ENCODE data around the gene HNF1B.

The HNF1B gene

DNA sequence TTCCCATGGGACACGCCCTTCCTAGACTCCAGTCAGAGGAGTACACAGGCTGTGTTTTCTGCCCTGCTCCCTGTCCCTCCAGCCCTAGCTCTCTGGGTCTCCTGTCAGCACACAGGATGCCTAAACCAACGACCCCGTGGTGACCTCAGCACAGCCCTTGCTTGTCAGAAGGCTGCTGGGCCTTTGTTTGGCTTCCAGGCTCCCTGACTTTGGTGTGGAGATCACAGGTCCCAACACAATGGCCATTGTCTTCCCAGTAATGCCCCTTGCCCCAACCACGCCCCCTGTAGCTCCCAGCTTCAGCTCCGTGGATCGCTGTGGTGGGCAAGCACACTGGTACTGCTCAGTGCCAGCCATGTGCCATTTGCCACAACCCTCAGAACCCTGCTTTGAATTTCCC is 15.0 kb downstream of the HNF1B start:
- TF ChIP-seq ISL1 (CRISPR knock-in tag; IDR thresholded peaks at IDR 0.05): no peak
- no peak for TF ChIP-seq OSR1 (CRISPR knock-in tag; IDR thresholded peaks at IDR 0.05)
- TF ChIP-seq TOX (CRISPR knock-in tag; IDR thresholded peaks at IDR 0.05; ENCODE audit: borderline replicate concordance): no peak
- no peak for TF ChIP-seq PATZ1 (CRISPR knock-in tag; IDR thresholded peaks at IDR 0.05; ENCODE audit: borderline replicate concordance)
- no peak for TF ChIP-seq ZFP30 (CRISPR knock-in tag; IDR thresholded peaks at IDR 0.05)
- TF ChIP-seq ZFP3 (CRISPR knock-in tag; IDR thresholded peaks at IDR 0.05): no peak
- TF ChIP-seq TCF4 (CRISPR knock-in tag; IDR thresholded peaks at IDR 0.05; ENCODE audit: borderline replicate concordance): no peak
- TF ChIP-seq, protein P1, sequence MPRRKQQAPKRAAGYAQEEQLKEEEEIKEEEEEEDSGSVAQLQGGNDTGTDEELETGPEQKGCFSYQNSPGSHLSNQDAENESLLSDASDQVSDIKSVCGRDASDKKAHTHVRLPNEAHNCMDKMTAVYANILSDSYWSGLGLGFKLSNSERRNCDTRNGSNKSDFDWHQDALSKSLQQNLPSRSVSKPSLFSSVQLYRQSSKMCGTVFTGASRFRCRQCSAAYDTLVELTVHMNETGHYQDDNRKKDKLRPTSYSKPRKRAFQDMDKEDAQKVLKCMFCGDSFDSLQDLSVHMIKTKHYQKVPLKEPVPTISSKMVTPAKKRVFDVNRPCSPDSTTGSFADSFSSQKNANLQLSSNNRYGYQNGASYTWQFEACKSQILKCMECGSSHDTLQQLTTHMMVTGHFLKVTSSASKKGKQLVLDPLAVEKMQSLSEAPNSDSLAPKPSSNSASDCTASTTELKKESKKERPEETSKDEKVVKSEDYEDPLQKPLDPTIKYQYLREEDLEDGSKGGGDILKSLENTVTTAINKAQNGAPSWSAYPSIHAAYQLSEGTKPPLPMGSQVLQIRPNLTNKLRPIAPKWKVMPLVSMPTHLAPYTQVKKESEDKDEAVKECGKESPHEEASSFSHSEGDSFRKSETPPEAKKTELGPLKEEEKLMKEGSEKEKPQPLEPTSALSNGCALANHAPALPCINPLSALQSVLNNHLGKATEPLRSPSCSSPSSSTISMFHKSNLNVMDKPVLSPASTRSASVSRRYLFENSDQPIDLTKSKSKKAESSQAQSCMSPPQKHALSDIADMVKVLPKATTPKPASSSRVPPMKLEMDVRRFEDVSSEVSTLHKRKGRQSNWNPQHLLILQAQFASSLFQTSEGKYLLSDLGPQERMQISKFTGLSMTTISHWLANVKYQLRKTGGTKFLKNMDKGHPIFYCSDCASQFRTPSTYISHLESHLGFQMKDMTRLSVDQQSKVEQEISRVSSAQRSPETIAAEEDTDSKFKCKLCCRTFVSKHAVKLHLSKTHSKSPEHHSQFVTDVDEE (CRISPR knock-in tag; IDR thresholded peaks at IDR 0.05): no peak
- no peak for TF ChIP-seq CSDC2 (CRISPR knock-in tag; IDR thresholded peaks at IDR 0.05)
- TF ChIP-seq ESRRG (CRISPR knock-in tag; IDR thresholded peaks at IDR 0.05): no peak
- no peak for ATAC-seq

GRCh38 chr17:37726891-37727675 is 17.8 kb downstream of the HNF1B start:
- TF ChIP-seq ZC3H10 (CRISPR knock-in tag; IDR thresholded peaks at IDR 0.05) (no peak), ESRRG (CRISPR knock-in tag; IDR thresholded peaks at IDR 0.05) (no peak), PATZ1 (CRISPR knock-in tag; IDR thresholded peaks at IDR 0.05; ENCODE audit: borderline replicate concordance) (no peak), SNAI2 (CRISPR knock-in tag; IDR thresholded peaks at IDR 0.05) (no peak), PPARA (CRISPR knock-in tag; IDR thresholded peaks at IDR 0.05; ENCODE audit: borderline replicate concordance) (no peak)
- TF ChIP-seq, protein P2, sequence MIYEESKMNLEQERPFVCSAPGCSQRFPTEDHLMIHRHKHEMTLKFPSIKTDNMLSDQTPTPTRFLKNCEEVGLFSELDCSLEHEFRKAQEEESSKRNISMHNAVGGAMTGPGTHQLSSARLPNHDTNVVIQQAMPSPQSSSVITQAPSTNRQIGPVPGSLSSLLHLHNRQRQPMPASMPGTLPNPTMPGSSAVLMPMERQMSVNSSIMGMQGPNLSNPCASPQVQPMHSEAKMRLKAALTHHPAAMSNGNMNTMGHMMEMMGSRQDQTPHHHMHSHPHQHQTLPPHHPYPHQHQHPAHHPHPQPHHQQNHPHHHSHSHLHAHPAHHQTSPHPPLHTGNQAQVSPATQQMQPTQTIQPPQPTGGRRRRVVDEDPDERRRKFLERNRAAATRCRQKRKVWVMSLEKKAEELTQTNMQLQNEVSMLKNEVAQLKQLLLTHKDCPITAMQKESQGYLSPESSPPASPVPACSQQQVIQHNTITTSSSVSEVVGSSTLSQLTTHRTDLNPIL (CRISPR knock-in tag; IDR thresholded peaks at IDR 0.05; ENCODE audit: low read depth): no peak
- no peak for ATAC-seq

- ATAC-seq: no peak
- TF ChIP-seq CSRNP3 (CRISPR knock-in tag; IDR thresholded peaks at IDR 0.05): no peak
- TF ChIP-seq BACH2 (CRISPR knock-in tag; IDR thresholded peaks at IDR 0.05; ENCODE audit: borderline replicate concordance): no peak
- TF ChIP-seq TCF4 (CRISPR knock-in tag; IDR thresholded peaks at IDR 0.05; ENCODE audit: borderline replicate concordance): no peak
- TF ChIP-seq ESRRG (CRISPR knock-in tag; IDR thresholded peaks at IDR 0.05): no peak
- TF ChIP-seq SNAI2 (CRISPR knock-in tag; IDR thresholded peaks at IDR 0.05): no peak
- no peak for TF ChIP-seq PPARA (CRISPR knock-in tag; IDR thresholded peaks at IDR 0.05; ENCODE audit: borderline replicate concordance)
- no peak for TF ChIP-seq PATZ1 (CRISPR knock-in tag; IDR thresholded peaks at IDR 0.05; ENCODE audit: borderline replicate concordance)
- no peak for TF ChIP-seq ZNF70 (CRISPR knock-in tag; IDR thresholded peaks at IDR 0.05)
- TF ChIP-seq ZNF565 (CRISPR knock-in tag; conservative IDR thresholded peaks at IDR 0.05; ENCODE audit: low read depth): no peak
- TF ChIP-seq ZFP3 (CRISPR knock-in tag; IDR thresholded peaks at IDR 0.05): no peak
- no peak for TF ChIP-seq ISL1 (CRISPR knock-in tag; IDR thresholded peaks at IDR 0.05)
- TF ChIP-seq, protein P1 (CRISPR knock-in tag; IDR thresholded peaks at IDR 0.05): no peak
Measured at GRCh38 chr17:37726248-37726647, 18.6 kb downstream of the HNF1B start.

All from SK-N-SH treated with all-trans-retinoic acid at 6 μM for 48 hours (cell line).